GM19099 (cell line): ENCODE measurements around the gene BCAS3.

Experiments used
- POLR2A ChIP-seq: IDR thresholded peaks from 3 replicates; pipeline ENCODE4 v1.6.1; 2011; ENCODE audit warnings: low read depth; ENCODE audit not compliant: insufficient read length; ENCODE audit errors: extremely low read depth

The BCAS3 gene

DNA sequence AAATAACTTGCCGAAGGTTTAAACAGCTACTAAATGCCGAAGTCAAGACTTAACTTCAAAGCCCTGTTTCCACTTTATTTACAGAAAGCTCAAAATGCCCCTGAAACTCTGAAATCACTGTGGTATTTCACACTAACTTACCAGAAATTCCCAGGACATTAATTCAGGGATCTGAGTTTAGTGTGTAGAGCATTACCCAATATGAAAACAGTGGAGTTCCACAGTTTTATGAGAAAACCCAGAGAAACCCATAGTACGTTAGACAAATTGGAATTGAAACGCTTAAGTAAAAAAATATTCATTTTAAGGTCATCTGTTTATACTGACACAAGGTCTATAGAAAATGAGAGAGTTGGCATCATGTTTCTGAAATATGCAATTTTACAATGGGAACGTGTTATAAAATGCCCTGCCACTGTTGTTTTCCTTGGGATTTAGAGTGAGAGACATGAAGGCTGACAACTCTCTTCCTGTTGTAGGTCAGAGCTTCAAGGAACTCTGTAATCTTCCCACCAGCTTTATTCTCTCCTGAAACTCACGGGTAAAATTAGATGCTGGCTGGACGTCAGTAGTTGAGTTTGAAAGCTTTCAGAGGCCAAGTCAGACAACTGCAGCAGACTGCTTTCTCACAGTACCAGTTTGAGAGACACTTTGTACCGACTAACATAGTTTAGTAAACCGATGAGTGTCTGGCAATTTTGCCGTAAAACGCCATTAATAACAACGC, 582.6 kb downstream of the BCAS3 start:
- no peak for TF ChIP-seq POLR2A

DNA sequence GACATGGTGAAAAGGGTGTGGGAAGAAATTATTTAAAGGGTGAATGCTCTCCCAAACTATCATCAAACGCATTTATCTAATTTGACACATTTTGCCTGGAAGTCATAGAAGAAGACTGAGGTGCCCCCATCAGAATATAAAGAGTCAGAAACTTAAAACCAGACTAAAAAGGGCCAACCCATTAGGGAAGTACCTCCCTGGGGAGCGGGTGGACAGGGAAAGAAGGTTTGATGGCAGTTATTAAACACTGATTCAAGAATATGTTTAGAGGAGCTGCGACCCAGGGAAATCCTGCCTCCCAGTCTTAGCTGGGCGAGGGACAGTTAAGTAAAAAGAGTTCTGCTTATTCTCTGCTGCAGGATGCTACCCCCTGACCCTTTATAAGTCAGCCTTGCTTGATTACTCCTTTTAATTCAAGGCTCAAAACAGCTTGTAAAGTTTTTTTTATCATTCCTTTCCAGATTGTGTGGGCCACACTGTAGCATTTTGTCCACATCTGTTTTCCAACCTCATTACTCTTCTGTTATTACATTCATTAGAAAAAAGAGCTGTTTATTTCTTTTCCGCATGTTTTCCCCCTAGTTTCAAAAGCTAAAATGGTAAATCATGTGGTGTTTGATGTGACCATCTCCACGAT, 583.5 kb downstream of the BCAS3 start:
- no peak for TF ChIP-seq POLR2A

DNA sequence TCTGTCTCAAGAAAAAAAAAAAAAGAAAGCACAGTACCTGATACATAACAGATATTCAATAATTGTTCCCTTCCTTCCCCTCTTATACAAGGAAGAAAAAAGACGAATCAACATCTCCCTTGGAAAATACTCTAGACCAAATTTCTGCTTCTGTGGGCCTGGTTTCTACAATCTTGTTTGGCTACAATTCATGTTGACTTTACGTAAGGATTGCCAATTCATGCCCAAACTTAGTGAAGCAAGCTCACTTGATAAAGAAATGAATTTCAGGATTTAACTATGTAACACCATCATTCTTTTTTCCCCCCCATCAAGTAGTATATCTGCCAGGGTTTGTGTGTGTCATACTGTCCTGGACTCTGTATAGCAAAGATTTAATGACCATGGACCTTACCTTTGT, 587.7 kb downstream of the BCAS3 start:
- TF ChIP-seq POLR2A: no peak

DNA sequence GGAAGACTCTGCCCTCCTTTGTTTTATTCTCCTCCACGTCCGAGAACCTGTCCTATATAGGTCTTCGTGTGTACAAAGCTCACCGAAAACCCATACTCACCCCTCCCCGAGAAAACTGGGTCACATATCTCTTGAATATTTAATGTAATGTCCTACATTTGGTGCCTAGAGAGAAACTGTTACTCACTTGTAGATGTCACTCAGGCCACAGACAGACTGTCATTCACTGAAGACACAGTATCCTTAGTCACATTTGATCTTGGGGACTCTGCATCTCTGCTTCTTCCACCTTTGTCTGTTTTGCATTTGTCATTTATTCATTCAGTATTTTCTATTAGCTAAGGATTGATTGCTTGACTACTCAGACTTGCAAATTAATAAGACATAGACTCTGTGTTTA, 590.2 kb downstream of the BCAS3 start:
- TF ChIP-seq POLR2A: no peak

DNA sequence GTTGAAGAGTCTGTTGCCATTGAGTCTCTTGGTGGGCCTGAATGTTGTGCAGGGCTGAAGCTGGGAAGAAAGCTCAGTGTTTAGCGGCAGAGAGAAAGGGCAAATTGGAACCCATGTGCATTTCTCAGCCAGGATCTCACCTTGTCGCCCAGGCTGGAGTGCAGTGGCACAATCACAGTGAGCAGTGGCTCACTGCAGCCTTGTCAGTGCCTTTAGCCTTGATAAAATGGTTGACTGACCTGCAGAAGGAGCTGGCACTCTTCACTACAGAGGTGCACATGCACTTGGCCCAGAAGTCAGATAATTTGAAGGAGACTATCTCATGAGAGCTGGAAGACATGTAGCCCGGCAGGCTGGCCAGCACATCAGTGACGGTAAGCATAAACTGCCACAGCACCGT, 597.7 kb downstream of the BCAS3 start:
- no peak for TF ChIP-seq POLR2A

DNA sequence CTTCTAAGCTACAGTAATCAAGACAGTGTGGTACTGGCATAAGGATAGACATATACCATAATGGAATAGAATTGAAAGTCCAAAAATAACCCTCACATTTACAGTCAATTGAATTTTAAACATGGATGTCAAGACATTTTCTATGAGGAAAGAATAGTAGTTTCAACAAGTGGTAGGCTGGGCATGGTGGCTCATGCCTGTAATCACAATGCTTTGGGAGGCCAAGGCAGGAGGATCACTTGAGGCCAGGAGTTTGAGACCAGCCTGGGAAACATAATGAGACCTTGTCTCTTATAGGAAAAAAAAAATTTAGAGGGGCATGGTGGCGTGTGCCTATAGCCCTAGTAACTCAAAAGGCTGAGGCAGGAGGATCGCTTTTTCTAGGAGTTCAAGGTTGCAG, 599.2 kb downstream of the BCAS3 start:
- no peak for TF ChIP-seq POLR2A

DNA sequence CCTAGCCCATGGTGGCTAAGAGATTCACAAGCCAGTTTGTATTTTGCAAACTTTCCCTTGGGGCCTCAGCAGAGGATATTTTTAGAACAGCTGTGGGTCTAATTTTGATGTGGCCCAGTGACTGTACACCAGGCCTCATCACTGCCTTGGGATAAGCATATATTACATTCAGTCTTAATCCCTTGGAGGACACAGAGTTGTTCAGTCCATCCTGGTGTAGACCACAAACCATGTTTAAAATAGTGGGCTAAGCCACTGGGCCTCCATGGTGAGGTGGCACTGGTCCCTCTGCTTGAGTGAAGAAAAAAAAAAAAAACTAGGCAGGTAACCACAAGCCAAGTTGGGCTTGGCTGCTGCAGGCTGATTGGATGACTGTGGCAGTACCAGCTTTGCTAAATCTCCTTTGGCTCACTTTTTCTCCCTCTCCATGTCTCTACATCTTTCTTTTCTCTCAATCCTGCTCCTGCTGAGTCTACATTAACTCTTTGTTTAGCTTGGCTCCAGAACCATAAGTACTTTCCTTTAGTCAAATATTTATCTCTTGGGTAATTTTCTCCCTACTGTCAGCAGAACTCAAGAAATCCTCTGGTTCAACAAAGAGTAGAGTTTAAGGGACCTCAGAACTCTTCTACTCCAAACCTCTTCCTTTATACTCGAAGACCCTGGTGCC, 602.0 kb downstream of the BCAS3 start:
- no peak for TF ChIP-seq POLR2A

DNA sequence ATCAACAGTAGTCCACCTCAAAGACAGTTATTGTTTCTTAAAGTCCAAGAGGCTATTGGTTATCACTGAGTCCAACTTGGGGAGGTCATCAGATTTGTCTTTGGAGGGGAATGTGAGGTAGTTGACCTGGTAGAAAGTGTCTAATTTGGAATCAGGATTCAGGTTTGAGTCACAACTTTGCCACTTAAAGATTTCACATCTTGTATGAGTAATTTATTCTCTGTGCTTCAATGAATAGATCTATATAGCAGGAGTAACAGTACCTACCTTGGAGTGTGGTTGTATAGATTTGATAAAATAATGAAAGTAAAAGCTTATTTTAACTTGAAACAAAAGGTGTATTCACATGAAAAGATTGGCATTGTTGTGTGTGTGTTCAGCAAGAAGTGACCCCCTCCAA, 602.7 kb downstream of the BCAS3 start:
- no peak for TF ChIP-seq POLR2A

DNA sequence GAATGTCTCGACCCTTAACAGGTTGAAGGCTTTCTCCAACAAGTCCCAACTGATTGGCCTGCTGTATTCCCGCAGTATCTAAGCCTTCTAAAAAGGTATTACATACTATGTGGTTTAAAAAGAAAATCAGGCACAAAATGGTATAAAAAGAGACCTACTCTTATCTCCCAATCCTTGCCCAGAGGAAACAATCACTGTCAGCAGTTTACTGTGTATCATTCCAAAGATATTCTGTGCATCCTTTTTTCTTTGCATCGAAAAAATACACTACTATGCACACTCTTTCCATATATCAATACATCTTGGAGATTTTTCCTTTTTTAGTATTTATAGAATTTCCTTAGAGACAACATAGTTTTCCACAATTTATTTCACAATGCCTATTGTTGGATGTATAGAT, 603.2 kb downstream of the BCAS3 start:
- no peak for TF ChIP-seq POLR2A

DNA sequence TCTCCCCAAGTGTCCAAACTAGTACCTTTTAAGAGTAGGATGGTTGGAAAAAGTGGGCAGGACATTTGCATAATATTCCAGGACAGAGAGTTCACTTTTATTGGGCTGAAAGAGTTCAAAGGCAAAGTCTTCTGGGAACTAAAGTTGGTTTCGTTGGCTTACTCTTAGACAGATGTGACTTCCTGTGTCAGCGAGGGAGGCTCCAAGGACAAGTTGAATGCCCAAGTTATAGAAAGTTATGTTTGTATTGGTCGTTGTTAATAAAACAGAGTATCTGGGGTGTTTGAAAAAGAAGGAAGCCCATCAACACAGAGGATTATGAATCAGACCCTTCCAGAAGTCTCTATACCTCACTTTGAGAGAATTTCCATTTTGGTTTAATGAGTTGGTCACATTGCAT, 604.7 kb downstream of the BCAS3 start:
- no peak for TF ChIP-seq POLR2A

DNA sequence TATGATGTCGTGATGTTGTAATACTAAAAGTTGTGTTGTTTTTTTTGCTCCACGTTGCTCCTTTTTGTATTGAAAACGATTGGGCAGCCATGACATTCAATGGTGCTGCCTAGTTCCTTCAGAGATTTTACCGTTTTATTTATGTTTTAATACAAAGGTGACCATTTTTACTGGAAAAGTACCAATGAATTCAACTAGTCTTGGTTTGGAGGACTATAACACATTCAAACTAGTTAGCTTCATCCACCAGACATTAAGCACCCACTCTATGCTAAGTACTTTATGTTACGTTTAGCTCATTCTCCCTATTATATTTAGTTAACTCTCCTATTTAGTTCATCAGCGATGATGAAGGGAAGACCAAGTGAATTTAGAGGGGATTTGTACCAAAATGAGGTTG, 605.4 kb downstream of the BCAS3 start:
- TF ChIP-seq POLR2A: no peak

DNA sequence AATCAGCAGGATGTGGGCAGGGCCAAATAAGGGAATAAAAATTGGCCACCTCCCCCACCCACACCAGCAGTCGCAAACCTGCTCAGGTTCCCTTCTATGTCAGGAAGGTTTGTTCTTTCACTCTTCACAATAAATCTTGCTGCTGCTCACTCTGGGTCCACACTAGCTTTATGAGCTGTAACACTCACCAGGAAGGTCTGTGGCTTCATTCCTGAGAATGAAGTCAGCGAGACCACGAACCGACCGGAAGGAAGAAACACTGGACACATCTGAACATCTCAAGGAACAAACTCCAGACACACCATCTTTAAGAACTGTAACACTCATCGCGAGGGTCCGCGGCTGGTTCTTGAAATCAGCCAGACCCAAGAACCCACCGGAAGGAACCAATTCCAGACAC, 606.5 kb downstream of the BCAS3 start:
- no peak for TF ChIP-seq POLR2A

DNA sequence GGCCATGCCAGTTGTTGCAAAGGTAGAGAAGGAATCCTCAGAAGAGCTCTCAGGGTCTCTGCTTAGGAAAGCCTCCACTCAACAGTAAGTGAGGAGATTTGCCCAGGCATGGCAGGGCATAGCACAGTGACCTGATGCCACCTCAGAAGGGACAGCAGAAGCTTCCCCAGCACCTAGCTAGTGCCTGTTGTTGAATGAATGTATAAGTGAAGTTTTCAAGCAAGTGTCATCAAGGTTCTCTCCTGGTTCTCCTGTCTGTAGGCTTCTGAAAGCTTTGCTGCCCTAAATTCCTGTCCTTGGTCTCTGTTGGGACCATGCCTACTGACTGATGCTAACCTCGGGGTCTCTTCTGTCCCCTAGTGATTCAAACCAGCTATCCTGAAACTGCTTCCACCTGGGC, 607.1 kb downstream of the BCAS3 start:
- no peak for TF ChIP-seq POLR2A

DNA sequence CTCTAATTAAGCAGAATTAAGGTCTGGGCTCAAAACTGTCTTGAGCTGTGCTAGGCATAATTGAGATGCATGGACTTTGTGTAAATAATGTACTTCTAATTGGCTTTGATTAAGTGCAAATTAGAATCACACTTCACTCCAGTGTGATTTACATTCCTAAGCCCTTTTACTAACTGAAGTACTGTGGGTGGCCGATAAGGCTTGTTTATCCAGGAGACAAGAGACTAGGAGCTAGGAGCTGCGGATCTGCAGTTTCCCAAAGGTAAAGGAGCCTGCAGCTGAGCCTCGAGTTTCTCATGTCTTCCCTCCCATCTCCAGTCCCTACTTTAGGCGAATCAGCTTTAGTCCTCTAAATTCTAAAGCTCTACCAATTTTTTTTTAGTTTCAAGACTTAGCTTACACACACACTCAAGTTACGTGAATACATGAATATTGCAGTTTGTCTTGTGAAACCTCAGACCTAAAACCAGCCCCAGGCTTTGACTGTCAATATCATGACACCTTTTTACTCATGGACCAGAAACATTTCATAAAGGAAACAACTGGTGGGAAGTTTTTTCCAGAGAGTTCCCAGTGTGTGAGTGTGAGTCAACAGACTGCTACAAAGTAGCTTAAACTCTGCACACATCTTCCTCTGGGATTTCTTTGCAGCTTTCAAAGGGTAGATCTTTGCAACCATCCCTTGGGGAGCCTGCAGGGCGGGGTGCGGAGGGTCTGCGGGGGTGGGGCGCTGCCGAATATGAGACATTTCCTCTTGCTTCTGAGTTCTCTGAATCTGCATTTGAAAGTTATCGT, 608.1 kb downstream of the BCAS3 start:
- TF ChIP-seq POLR2A: no peak

DNA sequence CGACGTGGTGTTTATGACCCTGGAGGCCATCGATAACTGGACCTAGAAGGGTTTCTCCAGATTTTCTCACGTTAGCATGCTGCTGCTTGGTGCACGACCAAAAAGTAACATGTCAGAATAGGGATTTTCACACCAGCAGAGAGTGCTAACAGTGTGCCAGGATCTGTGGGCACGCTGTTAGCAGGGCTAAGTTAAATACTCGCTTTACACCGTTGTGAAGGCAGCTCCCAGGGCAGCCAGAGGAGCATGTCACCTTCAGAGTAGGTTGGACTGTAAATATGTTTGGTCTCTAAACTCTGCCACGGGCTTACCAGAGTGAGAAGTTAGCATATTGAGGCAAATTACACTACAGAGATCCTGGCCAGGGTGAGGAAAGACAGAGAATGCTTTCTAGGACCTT, 608.8 kb downstream of the BCAS3 start:
- TF ChIP-seq POLR2A: no peak
